WTC11 (cell line): Measurements from ENCODE around the gene CRELD1. TPM values are rescaled to one million over a fixed set of nuclear protein-coding genes. Genes with fewer than 3 reads are reported as not detected.

Experiments
- ATAC-seq: fragments of 200-7000 bp; cut with Tn5 transposase; 2 replicates; pipeline ENCODE4 v1.10.0; 2021; ENCODE audit warnings: mild to moderate bottlenecking, moderate library complexity
- CTCF ChIA-PET: fragments of 300-600 bp; sonication (Branson Sonifier 250); formaldehyde crosslinking; loops from one replicate; lab custom pipeline; 2021; ENCODE audit warnings: antibody characterized with exemption; lab: Charles Lee
- POLR2A ChIA-PET: fragments of 350-600 bp; sonication (Branson Sonifier 250); formaldehyde crosslinking; loops from one replicate; lab custom pipeline; 2021; ENCODE audit warnings: antibody characterized with exemption; lab: Charles Lee
- DNase-seq: peaks from one replicate; pipeline ENCODE4 v3.0.0; 2021; ENCODE audit warnings: low spot score
- H3K27ac Mint-ChIP-seq: 2 replicates; pipeline ENCODE4 v1.8.0; 2021; ENCODE audit warnings: mixed read lengths
- H3K27me3 Mint-ChIP-seq: 2 replicates; pipeline ENCODE4 v1.8.0; 2021; ENCODE audit warnings: low read depth, mild to moderate bottlenecking, moderate library complexity, mixed read lengths
- H3K36me3 Mint-ChIP-seq: 2 replicates; pipeline ENCODE4 v1.8.0; 2021; ENCODE audit warnings: mixed read lengths
- H3K4me1 Mint-ChIP-seq: 2 replicates; pipeline ENCODE4 v1.8.0; 2022; ENCODE audit warnings: mixed read lengths
- H3K4me3 Mint-ChIP-seq: 2 replicates; pipeline ENCODE4 v1.8.0; 2021; ENCODE audit warnings: mild to moderate bottlenecking, moderate library complexity, mixed read lengths
- H3K9me3 Mint-ChIP-seq: 2 replicates; pipeline ENCODE4 v1.8.0; 2021; ENCODE audit warnings: mixed read lengths
- ATF2 ChIP-seq: sonication (generic); formaldehyde crosslinking; IDR thresholded peaks from 2 replicates; pipeline ENCODE4 v1.8.1; 2022; ENCODE audit warnings: low read depth, missing genetic modification reagents, borderline replicate concordance
- CREB1 ChIP-seq: sonication (generic); formaldehyde crosslinking; IDR thresholded peaks from 2 replicates; pipeline ENCODE4 v1.8.0; 2023; ENCODE audit warnings: mild to moderate bottlenecking, missing genetic modification reagents
- NFE2L1 ChIP-seq: sonication (generic); formaldehyde crosslinking; IDR thresholded peaks from 2 replicates; pipeline ENCODE4 v1.8.1; 2023; ENCODE audit warnings: missing genetic modification reagents
- SMAD4 ChIP-seq: sonication (generic); formaldehyde crosslinking; IDR thresholded peaks from 2 replicates; pipeline ENCODE4 v1.8.0; 2022; ENCODE audit warnings: mild to moderate bottlenecking, missing genetic modification reagents
- ZBTB21 ChIP-seq: sonication (generic); formaldehyde crosslinking; IDR thresholded peaks from 2 replicates; pipeline ENCODE4 v1.8.1; 2023; ENCODE audit warnings: mild to moderate bottlenecking, missing genetic modification reagents, borderline replicate concordance
- ZNF425 ChIP-seq: fragments of 250-450 bp; sonication (Bioruptor Pico); conservative IDR thresholded peaks from 2 replicates; pipeline ENCODE4 v1.9.0; 2021; ENCODE audit warnings: mild to moderate bottlenecking
- ZNF532 ChIP-seq: fragments of 250-450 bp; sonication (Bioruptor Pico); IDR thresholded peaks from 2 replicates; pipeline ENCODE4 v1.9.0; 2021; ENCODE audit warnings: mild to moderate bottlenecking, borderline replicate concordance
- total RNA-seq: library from RNA; stranded (reverse); gene quantifications from 3 replicates; pipeline ENCODE4 v1.2.3, GENCODE V29; 2021
- TF ChIP-seq, protein P1 (sequence below): fragments of 250-450 bp; sonication (Bioruptor Pico); IDR thresholded peaks from 2 replicates; pipeline ENCODE4 v1.8.0; 2021; ENCODE audit warnings: mild to moderate bottlenecking
- TF ChIP-seq, protein P2 (sequence below): sonication (generic); formaldehyde crosslinking; IDR thresholded peaks from 2 replicates; pipeline ENCODE4 v1.8.0; 2022; ENCODE audit warnings: mild to moderate bottlenecking, missing genetic modification reagents
- TF ChIP-seq, protein P3 (sequence below): sonication (generic); formaldehyde crosslinking; IDR thresholded peaks from 2 replicates; pipeline ENCODE4 v1.8.1; 2022; ENCODE audit warnings: mild to moderate bottlenecking, moderate library complexity, missing genetic modification reagents
- TF ChIP-seq, protein P4 (sequence below): sonication (generic); formaldehyde crosslinking; IDR thresholded peaks from 2 replicates; pipeline ENCODE4 v1.8.1; 2023; ENCODE audit warnings: mild to moderate bottlenecking, missing genetic modification reagents, borderline replicate concordance

The CRELD1 gene
- total RNA-seq, 1 experiment from 2014 or later, result 18.8 TPM

DNA sequence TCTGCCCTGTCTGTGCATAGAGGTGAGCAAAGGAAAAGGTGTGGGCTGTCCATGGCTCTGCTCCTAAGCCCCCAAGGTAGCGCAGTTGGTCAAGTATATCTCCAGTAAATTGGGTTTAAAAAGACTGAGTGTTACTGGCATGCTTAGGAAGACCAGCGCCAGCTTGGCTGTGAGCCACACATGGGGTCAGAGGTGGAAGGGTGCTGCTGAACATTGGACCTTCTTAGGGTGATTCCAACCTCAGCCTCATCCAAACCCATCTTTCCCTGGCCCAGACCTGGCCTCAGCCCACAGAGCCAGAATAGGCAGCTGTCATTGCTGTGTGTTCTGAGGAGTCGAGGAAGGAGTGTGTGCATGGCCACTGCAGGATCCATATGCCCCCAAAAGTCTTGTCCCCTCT is 25.3 kb upstream of the CRELD1 start (continued):
- TF ChIP-seq, protein P1, sequence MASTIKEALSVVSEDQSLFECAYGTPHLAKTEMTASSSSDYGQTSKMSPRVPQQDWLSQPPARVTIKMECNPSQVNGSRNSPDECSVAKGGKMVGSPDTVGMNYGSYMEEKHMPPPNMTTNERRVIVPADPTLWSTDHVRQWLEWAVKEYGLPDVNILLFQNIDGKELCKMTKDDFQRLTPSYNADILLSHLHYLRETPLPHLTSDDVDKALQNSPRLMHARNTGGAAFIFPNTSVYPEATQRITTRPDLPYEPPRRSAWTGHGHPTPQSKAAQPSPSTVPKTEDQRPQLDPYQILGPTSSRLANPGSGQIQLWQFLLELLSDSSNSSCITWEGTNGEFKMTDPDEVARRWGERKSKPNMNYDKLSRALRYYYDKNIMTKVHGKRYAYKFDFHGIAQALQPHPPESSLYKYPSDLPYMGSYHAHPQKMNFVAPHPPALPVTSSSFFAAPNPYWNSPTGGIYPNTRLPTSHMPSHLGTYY, result no peak
- TF ChIP-seq ZBTB21 (CRISPR knock-in tag), result no peak
- no peak for TF ChIP-seq CREB1
- TF ChIP-seq, all 79 proteins: peak for 0

- ATAC-seq (no peak), DNase-seq (no peak)
- no peak for TF ChIP-seq ZNF425
- Mint-ChIP-seq H3K4me1 (no peaks in the 10 kb centered on the region), H3K27ac (no peak overlapping the region; the same call in 1 of the 2 replicates), H3K36me3 (no peaks in the 10 kb centered on the region), H3K4me3 (no peak overlapping the region), H3K9me3 (no peaks in the 10 kb centered on the region), H3K27me3 (no peaks in the 10 kb centered on the region; the same call in 1 of the 2 replicates)
- POLR2A ChIA-PET, result no interaction called here
- CTCF ChIA-PET, result no interaction called here
Measured at GRCh38 chr3:9909221-9910013, 24.2 kb upstream of the CRELD1 start.

DNA sequence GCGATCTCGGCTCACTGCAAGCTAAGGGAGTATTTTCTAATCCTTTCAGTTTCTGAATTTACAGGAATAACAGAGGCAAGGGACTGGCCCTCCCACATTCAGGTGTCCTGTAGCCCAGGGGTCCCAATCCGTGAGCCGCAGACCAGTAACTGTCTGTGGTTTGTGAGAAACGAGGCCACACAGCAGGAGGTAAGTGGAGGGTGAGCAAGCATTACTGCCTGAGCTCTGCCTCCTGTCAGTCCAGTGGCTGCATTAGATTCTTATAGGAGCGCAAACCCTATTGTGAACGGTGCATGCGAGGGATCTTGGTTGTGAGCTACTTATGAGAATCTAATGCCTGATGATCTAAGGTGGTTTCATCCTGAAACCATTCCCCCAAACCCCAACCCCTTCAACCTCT is 21.8 kb upstream of the CRELD1 start:
- H3K4me1 Mint-ChIP-seq, result peaks cover 13% of the 10 kb centered on the region
- H3K4me3 Mint-ChIP-seq, result no peak overlapping the region
- H3K36me3 Mint-ChIP-seq, result no peaks in the 10 kb centered on the region
- ATAC-seq (no peak), DNase-seq (no peak)
- no peaks in the 10 kb centered on the region for H3K9me3 Mint-ChIP-seq
- no peak overlapping the region for H3K27ac Mint-ChIP-seq
- TF ChIP-seq NFE2L1 (CRISPR knock-in tag), result no peak
- TF ChIP-seq, protein P2, sequence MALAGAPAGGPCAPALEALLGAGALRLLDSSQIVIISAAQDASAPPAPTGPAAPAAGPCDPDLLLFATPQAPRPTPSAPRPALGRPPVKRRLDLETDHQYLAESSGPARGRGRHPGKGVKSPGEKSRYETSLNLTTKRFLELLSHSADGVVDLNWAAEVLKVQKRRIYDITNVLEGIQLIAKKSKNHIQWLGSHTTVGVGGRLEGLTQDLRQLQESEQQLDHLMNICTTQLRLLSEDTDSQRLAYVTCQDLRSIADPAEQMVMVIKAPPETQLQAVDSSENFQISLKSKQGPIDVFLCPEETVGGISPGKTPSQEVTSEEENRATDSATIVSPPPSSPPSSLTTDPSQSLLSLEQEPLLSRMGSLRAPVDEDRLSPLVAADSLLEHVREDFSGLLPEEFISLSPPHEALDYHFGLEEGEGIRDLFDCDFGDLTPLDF (CRISPR knock-in tag), result no peak
- TF ChIP-seq, protein P3, sequence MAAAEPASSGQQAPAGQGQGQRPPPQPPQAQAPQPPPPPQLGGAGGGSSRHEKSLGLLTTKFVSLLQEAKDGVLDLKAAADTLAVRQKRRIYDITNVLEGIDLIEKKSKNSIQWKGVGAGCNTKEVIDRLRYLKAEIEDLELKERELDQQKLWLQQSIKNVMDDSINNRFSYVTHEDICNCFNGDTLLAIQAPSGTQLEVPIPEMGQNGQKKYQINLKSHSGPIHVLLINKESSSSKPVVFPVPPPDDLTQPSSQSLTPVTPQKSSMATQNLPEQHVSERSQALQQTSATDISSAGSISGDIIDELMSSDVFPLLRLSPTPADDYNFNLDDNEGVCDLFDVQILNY, result no peak
- TF ChIP-seq SMAD4 (CRISPR knock-in tag), result no peak
- H3K27me3 Mint-ChIP-seq, result peaks cover 3% of the 10 kb centered on the region; the same call in 1 of the 2 replicates
- CTCF ChIA-PET, result interaction anchor here (2.3 kb wide), 1 partner anchor 35 kb away, joined by 7 read pairs; no protein-coding TSS in a partner anchor
- POLR2A ChIA-PET, result no interaction called here

- DNase-seq (no peak), ATAC-seq (no peak)
- no peaks in the 10 kb centered on the region for H3K36me3 Mint-ChIP-seq
- ChIA-PET POLR2A (no interaction called here), CTCF (interaction anchor here (1.0 to 2.3 kb wide), 2 partner anchors 20 to 34 kb away, joined by 3 to 7 read pairs; no protein-coding TSS in a partner anchor)
- H3K9me3 Mint-ChIP-seq, result no peaks in the 10 kb centered on the region
- H3K4me3 Mint-ChIP-seq, result no peak overlapping the region
- peaks cover 3% of the 10 kb centered on the region; the same call in 1 of the 2 replicates for H3K27me3 Mint-ChIP-seq
- H3K27ac Mint-ChIP-seq, result no peak overlapping the region
- peaks cover 18% of the 10 kb centered on the region for H3K4me1 Mint-ChIP-seq
- TF ChIP-seq ATF2 (CRISPR knock-in tag) (no peak), CREB1 (no peak), ZNF532 (CRISPR knock-in tag) (no peak)
- TF ChIP-seq, protein P4, sequence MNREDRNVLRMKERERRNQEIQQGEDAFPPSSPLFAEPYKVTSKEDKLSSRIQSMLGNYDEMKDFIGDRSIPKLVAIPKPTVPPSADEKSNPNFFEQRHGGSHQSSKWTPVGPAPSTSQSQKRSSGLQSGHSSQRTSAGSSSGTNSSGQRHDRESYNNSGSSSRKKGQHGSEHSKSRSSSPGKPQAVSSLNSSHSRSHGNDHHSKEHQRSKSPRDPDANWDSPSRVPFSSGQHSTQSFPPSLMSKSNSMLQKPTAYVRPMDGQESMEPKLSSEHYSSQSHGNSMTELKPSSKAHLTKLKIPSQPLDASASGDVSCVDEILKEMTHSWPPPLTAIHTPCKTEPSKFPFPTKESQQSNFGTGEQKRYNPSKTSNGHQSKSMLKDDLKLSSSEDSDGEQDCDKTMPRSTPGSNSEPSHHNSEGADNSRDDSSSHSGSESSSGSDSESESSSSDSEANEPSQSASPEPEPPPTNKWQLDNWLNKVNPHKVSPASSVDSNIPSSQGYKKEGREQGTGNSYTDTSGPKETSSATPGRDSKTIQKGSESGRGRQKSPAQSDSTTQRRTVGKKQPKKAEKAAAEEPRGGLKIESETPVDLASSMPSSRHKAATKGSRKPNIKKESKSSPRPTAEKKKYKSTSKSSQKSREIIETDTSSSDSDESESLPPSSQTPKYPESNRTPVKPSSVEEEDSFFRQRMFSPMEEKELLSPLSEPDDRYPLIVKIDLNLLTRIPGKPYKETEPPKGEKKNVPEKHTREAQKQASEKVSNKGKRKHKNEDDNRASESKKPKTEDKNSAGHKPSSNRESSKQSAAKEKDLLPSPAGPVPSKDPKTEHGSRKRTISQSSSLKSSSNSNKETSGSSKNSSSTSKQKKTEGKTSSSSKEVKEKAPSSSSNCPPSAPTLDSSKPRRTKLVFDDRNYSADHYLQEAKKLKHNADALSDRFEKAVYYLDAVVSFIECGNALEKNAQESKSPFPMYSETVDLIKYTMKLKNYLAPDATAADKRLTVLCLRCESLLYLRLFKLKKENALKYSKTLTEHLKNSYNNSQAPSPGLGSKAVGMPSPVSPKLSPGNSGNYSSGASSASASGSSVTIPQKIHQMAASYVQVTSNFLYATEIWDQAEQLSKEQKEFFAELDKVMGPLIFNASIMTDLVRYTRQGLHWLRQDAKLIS, result no peak
Measured at GRCh38 chr3:9912294-9912935, 21.2 kb upstream of the CRELD1 start.
